NCI-H146 (cell line): Measurements from ENCODE around the gene CCDC6.

ENCODE experiments used
- DNase-seq: peaks from one replicate; lab custom pipeline; 2025; lab: John Stamatoyannopoulos, UW

The CCDC6 gene

DNA sequence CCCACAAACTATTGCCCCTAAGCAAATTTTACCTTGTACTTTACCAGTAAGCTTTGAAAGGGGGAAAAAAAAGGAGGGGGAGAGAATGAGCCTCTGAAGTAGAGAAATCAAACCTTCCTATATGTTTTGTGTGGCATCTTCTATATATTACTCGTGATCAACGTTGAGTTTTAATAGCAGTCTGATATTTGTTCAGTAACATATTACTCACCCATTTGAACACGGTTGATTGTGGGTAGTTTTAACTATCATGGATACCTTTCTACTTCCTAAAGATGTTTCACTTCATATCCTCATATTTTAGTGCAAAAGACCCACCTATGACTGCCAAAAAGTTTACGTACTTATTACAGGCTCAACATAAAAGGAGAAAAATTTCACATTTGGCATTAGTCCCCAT lies 54.5 kb downstream of the CCDC6 start:
- no peak for DNase-seq

DNA sequence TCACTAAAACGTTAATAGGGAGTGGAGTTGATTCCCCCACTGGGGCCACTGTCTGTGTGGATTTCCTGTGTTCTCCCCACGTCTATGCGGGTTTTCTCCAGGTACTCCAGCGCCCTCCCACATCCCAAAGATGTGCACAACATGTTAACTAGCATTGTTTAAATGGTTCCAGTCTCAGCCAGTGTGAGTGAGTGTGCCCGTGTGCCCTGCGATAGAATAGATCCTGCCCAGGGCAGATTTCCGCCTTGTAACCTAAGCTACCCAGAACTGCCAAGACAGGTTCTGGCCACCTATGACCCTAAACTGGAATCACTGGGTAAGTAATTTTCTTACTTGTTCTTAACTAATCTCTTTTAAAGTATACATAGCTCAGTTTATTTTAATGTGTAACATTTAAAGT lies 58.5 kb downstream of the CCDC6 start:
- DNase-seq = no peak

DNA sequence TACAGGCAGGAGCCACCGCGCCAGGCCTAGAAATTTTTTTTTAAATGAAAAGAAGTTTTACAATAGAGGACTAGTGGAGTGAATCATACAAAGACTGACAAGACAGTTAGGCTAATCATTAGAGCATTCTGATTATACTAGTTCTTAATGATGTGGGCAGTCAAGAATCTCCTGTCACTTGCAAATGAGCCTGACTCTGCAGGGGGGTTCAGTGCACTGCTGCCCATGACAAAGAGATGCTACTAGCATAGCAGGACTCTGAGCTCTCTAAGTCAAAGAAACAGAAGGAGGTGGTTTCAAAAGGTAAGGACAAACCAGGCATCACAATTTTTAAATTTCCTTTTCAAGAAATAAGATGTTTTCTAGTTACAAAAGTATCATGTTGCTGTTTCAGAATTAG lies 59.0 kb downstream of the CCDC6 start:
- DNase-seq = no peak

GRCh38 chr10:59844436-59844835 lies 61.9 kb downstream of the CCDC6 start:
- DNase-seq = no peak

DNA sequence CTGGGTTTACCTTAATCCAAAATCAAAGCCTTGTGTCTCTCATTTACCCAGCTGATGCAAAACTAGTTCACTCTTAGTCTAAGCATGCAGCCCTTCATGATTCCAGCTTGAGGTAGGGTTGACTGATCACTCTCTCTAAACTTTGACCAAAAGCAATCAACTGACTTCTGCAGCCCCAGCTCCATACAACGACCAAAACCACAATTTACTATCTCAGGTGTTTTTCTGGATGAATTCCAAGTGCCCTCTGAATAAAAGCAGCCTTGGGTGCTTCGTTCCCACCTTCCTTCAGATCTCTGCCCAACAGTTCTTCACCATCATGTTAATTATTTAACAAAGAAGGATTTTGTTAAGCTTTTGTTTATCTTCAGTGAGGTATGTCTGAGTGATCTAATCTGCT lies 62.6 kb downstream of the CCDC6 start:
- DNase-seq = no peak

GRCh38 chr10:59839576-59839975 lies 66.8 kb downstream of the CCDC6 start:
- DNase-seq = no peak

DNA sequence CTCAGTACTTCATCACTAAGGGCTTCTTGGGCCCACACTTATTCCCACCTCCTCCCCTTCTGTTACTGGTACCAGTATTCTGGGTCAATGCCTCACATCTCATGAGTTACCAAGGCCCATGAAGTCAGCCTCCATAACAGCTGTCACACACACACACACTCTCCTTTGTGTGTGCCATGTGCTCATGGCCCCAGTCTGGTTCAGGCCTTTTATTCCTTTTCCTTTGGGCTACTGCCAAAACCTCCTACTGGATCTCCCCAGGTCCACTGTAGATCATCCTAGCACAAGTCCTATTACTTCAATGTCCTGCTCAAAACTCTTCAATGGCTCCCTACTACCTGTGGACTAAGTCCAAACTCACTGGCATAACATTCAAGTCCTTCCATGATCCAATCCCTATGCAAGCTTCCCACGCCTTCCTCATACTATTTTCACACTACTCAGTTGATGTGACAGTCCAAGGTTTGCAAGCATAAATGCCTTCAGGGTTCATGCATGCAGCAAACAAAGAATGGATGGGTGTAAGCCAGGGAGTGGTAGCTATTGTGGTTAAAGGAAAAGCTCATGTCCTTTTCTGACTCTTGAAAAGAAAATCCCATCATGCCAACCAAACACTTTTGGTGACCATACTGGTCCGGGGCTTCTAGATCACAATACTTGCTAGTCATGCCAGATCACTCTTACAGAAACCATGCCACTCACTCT lies 68.1 kb downstream of the CCDC6 start:
- DNase-seq = no peak

- peak; percentile 69 for DNase-seq
Observed at GRCh38 chr10:59833810-59834209, 72.5 kb downstream of the CCDC6 start.

DNA sequence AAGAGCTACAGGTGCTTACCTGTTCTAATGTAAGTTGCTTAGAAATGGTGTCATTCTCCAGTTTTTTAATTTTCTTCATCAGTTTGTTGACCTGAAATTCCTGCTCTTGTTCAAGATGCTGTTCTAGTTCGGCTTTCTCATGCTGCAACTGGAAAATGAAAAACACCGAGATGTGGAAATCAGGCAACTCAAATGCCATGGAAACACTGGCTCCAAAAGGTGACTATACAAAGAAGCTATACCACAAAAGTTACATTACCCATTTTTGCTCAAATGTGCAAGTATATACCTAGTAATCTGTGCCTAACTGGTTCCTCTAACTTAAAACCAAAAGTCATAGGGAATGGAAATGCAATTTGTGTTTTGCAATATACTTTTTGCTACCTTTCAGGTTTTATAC lies 73.8 kb downstream of the CCDC6 start:
- DNase-seq = no peak

DNA sequence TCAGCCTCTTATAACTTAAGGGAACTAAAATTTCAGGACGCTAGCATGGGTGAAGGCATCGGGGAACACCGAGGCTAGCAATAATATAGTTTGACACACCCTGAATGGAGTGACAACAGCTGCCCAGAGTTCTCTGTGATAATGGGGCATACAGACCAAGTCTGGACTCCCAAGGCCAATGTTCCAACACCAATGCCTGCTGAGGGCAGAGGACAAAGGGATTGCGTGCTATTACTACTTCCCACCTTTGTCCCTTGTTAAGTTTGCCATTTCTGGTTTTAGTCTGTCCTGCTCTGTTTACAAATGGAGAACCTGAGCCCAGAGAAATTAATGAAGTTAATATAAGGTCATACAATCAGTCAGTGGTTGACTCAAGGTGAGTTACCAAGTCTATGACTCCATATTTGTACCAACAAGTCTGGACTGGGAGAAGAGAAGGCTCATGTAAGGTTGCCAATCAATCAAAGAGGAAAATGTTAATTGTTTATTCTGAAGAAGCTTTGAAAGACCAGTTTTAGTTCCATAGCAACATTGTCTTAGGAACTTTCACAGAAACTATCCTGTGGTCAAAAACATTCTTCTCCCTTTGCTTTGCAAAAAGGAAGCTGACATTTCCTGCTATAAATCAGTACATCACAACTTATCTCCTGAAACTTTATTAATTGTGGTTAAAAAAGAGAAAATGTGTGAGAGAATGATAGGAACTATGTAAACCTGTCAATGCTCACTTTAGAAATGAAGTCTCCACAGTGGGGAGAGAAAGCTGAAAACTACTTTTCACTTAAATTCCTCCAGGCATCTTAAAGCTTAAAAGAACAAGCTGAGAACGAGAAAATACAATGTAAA lies 74.5 kb downstream of the CCDC6 start:
- DNase-seq = no peak

DNA sequence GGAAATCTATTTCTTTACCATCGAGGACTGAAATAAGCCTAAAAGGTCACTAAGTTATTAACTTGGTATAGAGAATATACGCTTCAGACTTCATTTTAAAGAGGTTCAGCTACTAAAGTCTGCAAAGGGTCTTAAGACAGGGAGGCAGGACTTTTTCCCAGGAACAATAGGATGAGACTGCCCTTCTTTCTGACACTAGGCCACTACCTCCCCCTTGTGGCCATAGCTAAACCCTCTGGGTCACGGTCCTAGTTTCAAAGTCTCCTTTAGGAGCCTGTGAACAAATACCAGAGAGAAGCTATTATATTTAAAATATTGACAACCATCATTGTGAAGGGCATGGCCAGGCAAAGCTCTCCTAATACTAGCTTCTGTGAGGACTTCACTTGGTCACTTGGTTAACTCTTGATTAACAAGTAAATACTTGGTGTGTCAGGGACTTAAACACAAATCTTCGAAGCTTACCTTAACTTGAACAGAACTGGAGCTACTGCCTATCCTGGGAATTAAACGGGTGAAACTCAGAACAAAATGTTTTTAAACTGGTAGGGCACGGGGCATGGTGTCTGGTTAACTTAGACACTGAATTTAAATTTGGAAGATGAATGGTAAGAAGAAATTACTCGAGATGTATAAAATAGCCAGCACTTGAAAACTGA lies 75.6 kb downstream of the CCDC6 start:
- peak; percentile 63 for DNase-seq

- no peak for DNase-seq
Observed at GRCh38 chr10:59829601-59830000, 76.8 kb downstream of the CCDC6 start.

DNA sequence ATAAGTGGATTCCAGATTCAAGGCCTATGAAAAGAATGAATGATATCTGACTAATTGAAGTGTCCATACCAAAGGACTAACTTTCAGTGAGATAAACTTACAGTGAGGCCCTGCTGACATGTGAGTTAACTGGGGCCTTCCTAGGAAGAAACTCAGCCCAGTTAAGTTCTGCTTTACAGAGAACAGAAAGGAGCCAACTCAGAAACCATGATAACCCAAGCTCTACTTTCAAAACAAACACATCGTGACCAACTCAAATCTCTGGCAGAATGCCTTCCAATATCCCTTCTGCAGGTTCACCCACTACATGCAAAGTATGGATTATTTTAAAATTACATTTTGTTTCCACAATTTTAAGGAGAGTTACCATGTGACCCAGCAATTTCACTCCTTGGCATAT lies 77.3 kb downstream of the CCDC6 start:
- DNase-seq = no peak

- no peak for DNase-seq
Observed at GRCh38 chr10:59825932-59826331, 80.4 kb downstream of the CCDC6 start.

GRCh38 chr10:59823751-59824150 lies 82.6 kb downstream of the CCDC6 start:
- DNase-seq = no peak

DNA sequence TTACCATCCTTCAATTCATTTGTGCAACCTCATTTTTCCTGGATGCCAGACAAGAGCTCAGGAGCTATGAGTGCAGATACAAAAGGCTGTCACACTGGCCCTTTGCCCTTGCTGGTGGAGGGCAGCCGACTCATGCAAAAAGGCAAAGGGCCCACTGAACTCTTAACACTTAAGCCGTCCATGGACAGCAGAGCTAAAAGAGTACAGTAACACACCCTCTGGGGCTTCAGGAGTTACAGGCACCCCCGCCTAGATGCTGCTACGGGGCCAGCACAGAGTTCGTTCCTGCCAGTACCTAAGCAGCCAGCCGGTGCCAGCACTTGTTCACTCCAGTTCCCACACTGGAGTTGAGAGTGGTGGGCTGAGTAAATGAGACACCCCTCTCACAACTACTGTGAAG lies 83.2 kb downstream of the CCDC6 start:
- no peak for DNase-seq

DNA sequence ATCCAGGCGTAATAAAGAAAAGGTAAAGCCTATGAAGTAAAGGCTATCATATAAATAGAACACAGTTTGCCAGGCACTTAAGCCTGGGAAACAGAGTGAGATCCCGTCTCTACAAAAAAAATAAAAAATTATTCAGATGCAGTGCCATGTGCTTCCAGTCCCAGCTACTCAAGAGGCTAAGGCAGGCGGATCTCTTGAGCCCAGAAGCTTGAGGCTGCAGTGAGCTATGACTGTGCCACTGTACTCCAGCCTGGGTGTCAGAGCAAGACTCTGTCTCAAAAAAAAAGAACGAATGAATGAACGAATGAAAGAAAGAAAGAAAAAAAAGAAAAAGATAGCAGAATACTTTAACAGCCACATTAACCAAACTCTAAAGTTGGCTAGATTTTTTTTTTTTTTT lies 85.9 kb downstream of the CCDC6 start:
- no peak for DNase-seq

DNA sequence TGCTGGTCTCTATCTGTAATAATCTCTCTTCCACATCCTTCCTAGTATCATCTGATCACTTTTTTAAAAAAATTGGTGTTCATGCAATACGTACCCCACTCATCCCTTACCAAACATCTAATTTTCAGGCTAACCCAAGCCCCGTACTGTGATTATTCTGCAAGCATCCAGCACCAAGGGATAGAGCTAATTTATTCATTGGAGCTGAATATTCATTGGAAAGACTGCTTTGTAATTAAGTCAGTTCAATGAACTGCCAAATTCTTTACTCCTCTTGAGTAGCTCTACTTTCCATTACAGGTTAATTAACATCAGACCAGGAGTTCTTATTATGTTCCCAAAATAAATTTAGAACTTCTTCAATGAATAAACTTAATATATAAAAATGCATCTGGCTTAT lies 86.7 kb downstream of the CCDC6 start:
- no peak for DNase-seq

DNA sequence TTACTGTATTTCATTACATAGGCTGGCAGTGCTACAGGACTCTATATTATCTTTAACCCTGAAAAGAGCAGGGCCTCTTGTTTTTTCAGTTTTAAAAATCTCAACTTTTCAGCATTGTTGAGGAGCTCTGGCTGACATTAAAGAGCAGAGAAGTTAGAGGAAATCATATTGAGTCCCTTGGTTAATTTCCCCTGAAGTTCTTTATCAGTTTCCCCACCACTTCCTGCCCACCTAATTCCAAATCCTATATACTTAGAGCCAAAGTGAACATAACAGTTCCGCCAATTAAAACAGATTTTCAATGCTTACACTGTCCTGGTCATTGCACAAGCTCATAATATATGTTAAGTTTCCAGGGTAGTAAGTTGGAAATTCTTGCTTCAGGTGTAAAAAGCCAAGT lies 87.1 kb downstream of the CCDC6 start:
- DNase-seq = no peak

DNA sequence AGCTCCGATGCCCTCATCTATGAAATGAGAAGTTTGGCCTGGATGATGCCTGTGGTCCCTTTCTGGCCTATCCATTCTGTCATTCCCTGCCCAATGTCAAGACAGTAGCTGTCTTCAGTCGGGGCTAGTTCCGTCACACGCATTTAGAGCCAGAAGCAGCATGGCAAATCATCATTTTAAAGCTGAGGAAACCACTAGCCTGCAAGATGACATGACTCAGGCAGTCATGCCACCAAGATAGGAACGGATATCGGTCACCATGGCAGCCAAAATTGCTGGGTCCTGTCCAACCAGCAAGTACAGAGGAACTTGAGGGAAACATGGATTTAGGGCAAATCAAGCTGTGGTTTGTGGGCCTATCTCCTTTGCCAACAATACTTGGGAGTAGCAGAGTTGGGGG lies 88.6 kb downstream of the CCDC6 start:
- no peak for DNase-seq

DNA sequence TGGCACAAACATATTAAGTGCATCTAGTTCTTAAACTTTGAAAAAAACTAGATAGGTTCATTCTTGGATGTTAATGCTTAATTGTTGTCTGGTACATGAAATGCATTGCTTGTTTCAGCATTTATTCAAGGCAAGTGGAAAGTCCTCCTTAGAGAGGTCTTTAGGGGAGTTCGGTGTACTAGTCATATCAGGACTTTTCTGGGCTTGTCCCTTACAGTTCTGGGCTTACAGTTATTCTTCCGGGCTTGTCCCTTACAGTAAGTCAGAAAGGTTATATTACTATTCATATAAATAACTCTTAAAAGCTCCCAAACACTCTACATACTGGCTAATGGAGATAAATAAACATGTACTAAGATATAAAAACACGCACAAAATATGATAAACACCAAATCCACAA lies 91.5 kb downstream of the CCDC6 start:
- no peak for DNase-seq

GRCh38 chr10:59812519-59813122 lies 93.7 kb downstream of the CCDC6 start:
- DNase-seq = no peak

- no peak for DNase-seq
Observed at GRCh38 chr10:59809644-59809974, 96.7 kb downstream of the CCDC6 start.
